Measurements from ENCODE around the gene ZNF609.

GRCh38 chr15:64656508-64656907 lies 196.1 kb downstream of the ZNF609 start:
- TF ChIP-seq, protein P1, sequence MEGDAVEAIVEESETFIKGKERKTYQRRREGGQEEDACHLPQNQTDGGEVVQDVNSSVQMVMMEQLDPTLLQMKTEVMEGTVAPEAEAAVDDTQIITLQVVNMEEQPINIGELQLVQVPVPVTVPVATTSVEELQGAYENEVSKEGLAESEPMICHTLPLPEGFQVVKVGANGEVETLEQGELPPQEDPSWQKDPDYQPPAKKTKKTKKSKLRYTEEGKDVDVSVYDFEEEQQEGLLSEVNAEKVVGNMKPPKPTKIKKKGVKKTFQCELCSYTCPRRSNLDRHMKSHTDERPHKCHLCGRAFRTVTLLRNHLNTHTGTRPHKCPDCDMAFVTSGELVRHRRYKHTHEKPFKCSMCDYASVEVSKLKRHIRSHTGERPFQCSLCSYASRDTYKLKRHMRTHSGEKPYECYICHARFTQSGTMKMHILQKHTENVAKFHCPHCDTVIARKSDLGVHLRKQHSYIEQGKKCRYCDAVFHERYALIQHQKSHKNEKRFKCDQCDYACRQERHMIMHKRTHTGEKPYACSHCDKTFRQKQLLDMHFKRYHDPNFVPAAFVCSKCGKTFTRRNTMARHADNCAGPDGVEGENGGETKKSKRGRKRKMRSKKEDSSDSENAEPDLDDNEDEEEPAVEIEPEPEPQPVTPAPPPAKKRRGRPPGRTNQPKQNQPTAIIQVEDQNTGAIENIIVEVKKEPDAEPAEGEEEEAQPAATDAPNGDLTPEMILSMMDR (IDR thresholded peaks at IDR 0.05), result no peak
- TF ChIP-seq POLR2A (IDR thresholded peaks at IDR 0.05), result no peak
- TF ChIP-seq EP300 (IDR thresholded peaks at IDR 0.05), result no peak

All from gastroesophageal sphincter (tissue), 3 donors.